Measurements from ENCODE around the gene UBL4A. TPM values are rescaled to one million over a fixed set of nuclear protein-coding genes. Genes with fewer than 3 reads are reported as not detected.

Gene UBL4A

GRCh38 chrX:154436374-154436982, 49.9 kb downstream of the UBL4A start:
- DNase-seq (ENCODE audit: low read depth in 1 of 2, low spot score in 1 of 2), result no peak
- H3K27ac ChIP-seq (replicated peaks), result 0 out of 2 replicates have a peak overlapping the region, but pooled peaks have one; percentile 21
- no peak for TF ChIP-seq REST (IDR thresholded peaks at IDR 0.05; ENCODE audit: insufficient replicate concordance, low read depth)
- 0 out of 2 replicates have a peak, but pooled peaks have one; percentile 6 for TF ChIP-seq POLR2AphosphoS5 (IDR thresholded peaks at IDR 0.05; ENCODE audit: low read depth)
- no peak for TF ChIP-seq SPI1 (IDR thresholded peaks at IDR 0.05; ENCODE audit: borderline replicate concordance, low read depth)
- H3K4me3 ChIP-seq (replicated peaks; ENCODE audit: insufficient read depth, low read length), result peak overlapping the region; percentile 30; the same call in 1 of the 2 replicates
- no peaks in the 10 kb centered on the region for H3K27me3 ChIP-seq (ENCODE audit: insufficient read depth, poor library complexity, severe bottlenecking)

- Histone ChIP-seq H3K4me3 (replicated peaks; ENCODE audit: insufficient read depth, low read length) (no peak overlapping the region), H3K27me3 (ENCODE audit: insufficient read depth, poor library complexity, severe bottlenecking) (no peaks in the 10 kb centered on the region), H3K27ac (replicated peaks) (no peak overlapping the region)
- DNase-seq (ENCODE audit: low read depth in 1 of 2, low spot score in 1 of 2), result no peak
- no peak for TF ChIP-seq REST (IDR thresholded peaks at IDR 0.05; ENCODE audit: insufficient replicate concordance, low read depth)
- no peak for TF ChIP-seq POLR2AphosphoS5 (IDR thresholded peaks at IDR 0.05; ENCODE audit: low read depth)
- no peak for TF ChIP-seq SPI1 (IDR thresholded peaks at IDR 0.05; ENCODE audit: borderline replicate concordance, low read depth)
Observed at GRCh38 chrX:154435171-154435733, 51.2 kb downstream of the UBL4A start.

- DNase-seq (ENCODE audit: low read depth in 1 of 2, low spot score in 1 of 2), result no peak
- Histone ChIP-seq H3K27me3 (ENCODE audit: insufficient read depth, poor library complexity, severe bottlenecking) (no peaks in the 10 kb centered on the region), H3K4me3 (replicated peaks; ENCODE audit: insufficient read depth, low read length) (no peak overlapping the region), H3K27ac (replicated peaks) (no peak overlapping the region)
- no peak for TF ChIP-seq GABPA (IDR thresholded peaks at IDR 0.05; ENCODE audit: low read depth)
- TF ChIP-seq SPI1 (IDR thresholded peaks at IDR 0.05; ENCODE audit: borderline replicate concordance, low read depth), result no peak
- no peak for TF ChIP-seq POLR2AphosphoS5 (IDR thresholded peaks at IDR 0.05; ENCODE audit: low read depth)
- TF ChIP-seq REST (IDR thresholded peaks at IDR 0.05; ENCODE audit: insufficient replicate concordance, low read depth), result no peak
- TF ChIP-seq CTCF (IDR thresholded peaks at IDR 0.05; ENCODE audit: insufficient read depth, low read length), result no peak
Observed at GRCh38 chrX:154434394-154435168, 51.8 kb downstream of the UBL4A start.

Small RNAs within 50 kb of the gene (microRNA-seq; reads per million reads assigned to microRNA genes)
- not detected for gene MIR6858
